Motor neuron (in vitro differentiated cells): Measurements from ENCODE around the gene CD160. TPM values are rescaled to one million over a fixed set of nuclear protein-coding genes. Genes with fewer than 3 reads are reported as not detected.
"Not testable (repeated sequence)": the region's sequence is repeated elsewhere in the genome, so short reads cannot be mapped to it uniquely, and the experiment has no call there.

Experiments
- ATAC-seq, 8 experiments: fragments of 200-7000 bp; cut with Tn5 transposase; replicated peaks in 6 of 8; 2 replicates each; pipeline ENCODE4 v1.8.0; 2021; ENCODE audit warnings: mild to moderate bottlenecking in 8 of 8, moderate library complexity in 8 of 8
- H3K27ac ChIP-seq, 2 donors: fragments of 250-450 bp; sonication (Bioruptor Pico); 2 replicates each; pipeline ENCODE4 v1.9.0; 2021; ENCODE audit warnings: antibody characterized with exemption in 2 of 2, mild to moderate bottlenecking in 2 of 2, moderate library complexity in 1 of 2
- H3K4me1 ChIP-seq, 2 donors: fragments of 250-450 bp; sonication (Bioruptor Pico); replicated peaks in 1 of 2; 2 replicates each; pipeline ENCODE4 v1.6.1; 2021; ENCODE audit warnings: antibody characterized with exemption in 2 of 2, mild to moderate bottlenecking in 2 of 2, moderate library complexity in 1 of 2
- H3K4me3 ChIP-seq, 5 donors: fragments of 250-450 bp; sonication (Bioruptor Pico); 2 replicates each; pipeline ENCODE4 v1.9.0; 2021; ENCODE audit warnings: antibody characterized with exemption in 5 of 5, mild to moderate bottlenecking in 5 of 5, moderate library complexity in 4 of 5
- WGBS, 10 experiments: fragments of 450-650 bp; shearing (Covaris generic); methylation state at CpG; one replicate each; pipeline ENCODE4 v1.0.0; 2022; 5-methylcytosine and 5-hydroxymethylcytosine counted together
- in situ Hi-C, 9 experiments: fragments of 400-800 bp; cut with MboI; loops; one replicate each; pipeline ENCODE4 v1.15.0; 2021; ENCODE audit warnings: low sequenced_read_pairs in 9 of 9, low pct_unique_long_range_greater_than_20kb in 2 of 9; ENCODE audit not compliant: unreplicated experiment in 9 of 9
- total RNA-seq, 8 experiments: library from RNA; unstranded; fragments of 300-600 nt; gene quantifications; 2 replicates each; pipeline versions ENCODE4 v1.2.3 to v1.2.4, GENCODE V29; 2022

CD160 gene
- total RNA-seq: 1 to 10 TPM in 7 of 8 experiments, under 1 TPM in 1; 0.71 to 3.6 (median 2.3) TPM

GRCh38 chr1:145719230-145720079 is at the start of gene CD160:
Gene CD160 (plus strand): TSS chr1:145719499. CDS start chr1:145728328, 8,829 bp downstream.
- 63 to 95% (median 84%) methylated on average over 2 to 12 of the region's 12 CpGs; no CpG with 5 or more reads in 1 of the 10 experiments for WGBS, 10 experiments
- Histone ChIP-seq H3K4me3 (no peak within 1 kb of the TSS), H3K27ac (no peak within 1 kb of the TSS), H3K4me1 (peaks cover 0 to 7% of the 10 kb centered on the region in 2 donors)
- ATAC-seq: no peak
- in situ Hi-C loops: no loop called here

- H3K4me1 ChIP-seq, H3K27ac ChIP-seq, in situ Hi-C loops, H3K4me3 ChIP-seq: not testable (repeated sequence)
- WGBS, 10 experiments: no CpG with 5 or more reads among the region's 3 CpGs
- peak in 5 of 8 experiments; percentile 61 to 96 (median 78) for ATAC-seq
Measured at GRCh38 chr1:145670995-145671745, 48.1 kb upstream of the CD160 start.

- H3K4me3 ChIP-seq, H3K27ac ChIP-seq, H3K4me1 ChIP-seq, ATAC-seq, in situ Hi-C loops: not testable (repeated sequence)
- no CpG with 5 or more reads among the region's 1 CpG for WGBS, 10 experiments
Measured at GRCh38 chr1:145673217-145673616, 46.1 kb upstream of the CD160 start.

- in situ Hi-C loops, H3K4me3 ChIP-seq, H3K27ac ChIP-seq, H3K4me1 ChIP-seq, ATAC-seq: not testable (repeated sequence)
- WGBS, 10 experiments: no CpG with 5 or more reads among the region's 3 CpGs
Measured at GRCh38 chr1:145684858-145685257, 34.4 kb upstream of the CD160 start.

GRCh38 chr1:145686078-145686477 is 33.2 kb upstream of the CD160 start:
- in situ Hi-C loops: not testable (repeated sequence)

GRCh38 chr1:145688328-145688727 is 31.0 kb upstream of the CD160 start:
- no peak overlapping the region for H3K27ac ChIP-seq
- WGBS, 10 experiments: 46 to 100% (median 69%) methylated on average over 2 to 4 of the region's 4 CpGs
- no peaks in the 10 kb centered on the region for H3K4me1 ChIP-seq
- ATAC-seq: no peak
- no peak overlapping the region for H3K4me3 ChIP-seq
- in situ Hi-C loops: no loop called here

More at GRCh38 chr1:145686078-145686477, 33.2 kb upstream of the CD160 start:
- H3K27ac ChIP-seq, H3K4me3 ChIP-seq, ATAC-seq, H3K4me1 ChIP-seq: not testable (repeated sequence)
- no CpG with 5 or more reads among the region's 1 CpG for WGBS, 10 experiments

GRCh38 chr1:145688924-145689323 is 30.4 kb upstream of the CD160 start:
- in situ Hi-C loops: no loop called here
- WGBS, 10 experiments: 0 to 96% (median 92%) methylated on average over 1 to 5 of the region's 6 CpGs; no CpG with 5 or more reads in 4 of the 10 experiments
- no peak for ATAC-seq

GRCh38 chr1:145689922-145690321 is 29.4 kb upstream of the CD160 start:
- WGBS, 10 experiments: 80 to 98% (median 90%) methylated on average over 1 to 6 of the region's 6 CpGs; no CpG with 5 or more reads in 2 of the 10 experiments
- H3K4me1 ChIP-seq: no peaks in the 10 kb centered on the region
- no peak for ATAC-seq
- H3K4me3 ChIP-seq: no peak overlapping the region
- no peak overlapping the region for H3K27ac ChIP-seq
- in situ Hi-C loops: no loop called here

More at GRCh38 chr1:145688924-145689323, 30.4 kb upstream of the CD160 start:
- Histone ChIP-seq H3K27ac (no peak overlapping the region), H3K4me1 (no peaks in the 10 kb centered on the region), H3K4me3 (no peak overlapping the region)

- no peaks in the 10 kb centered on the region for H3K4me1 ChIP-seq
- 0 to 100% (median 72%) methylated on average over 1 to 5 of the region's 5 CpGs; no CpG with 5 or more reads in 2 of the 10 experiments for WGBS, 10 experiments
- H3K27ac ChIP-seq: no peak overlapping the region
- no peak overlapping the region for H3K4me3 ChIP-seq
- in situ Hi-C loops: no loop called here
- ATAC-seq: peak in 6 of 8 experiments; percentile 39 to 100 (median 81)
Measured at GRCh38 chr1:145690587-145691558, 28.4 kb upstream of the CD160 start.

- Histone ChIP-seq H3K27ac (no peak overlapping the region), H3K4me1 (no peaks in the 10 kb centered on the region), H3K4me3 (no peak overlapping the region)
- WGBS, 10 experiments: 53 to 100% (median 92%) methylated on average over 5 to 11 of the region's 11 CpGs
- ATAC-seq: no peak
- in situ Hi-C loops: no loop called here
Measured at GRCh38 chr1:145692785-145693443, 26.4 kb upstream of the CD160 start.

- Histone ChIP-seq H3K4me3 (no peak overlapping the region), H3K27ac (no peak overlapping the region), H3K4me1 (no peaks in the 10 kb centered on the region)
- in situ Hi-C loops: no loop called here
- 46 to 93% (median 72%) methylated on average over 2 to 5 of the region's 5 CpGs; no CpG with 5 or more reads in 3 of the 10 experiments for WGBS, 10 experiments
- no peak for ATAC-seq
Measured at GRCh38 chr1:145695821-145696629, 23.3 kb upstream of the CD160 start.
